ENCODE measurements around the gene C1orf115.
"Not testable (repeated sequence)": the region's sequence is repeated elsewhere in the genome, so short reads cannot be mapped to it uniquely, and the experiment has no call there.

C1orf115 gene

GRCh38 chr1:220690140-220691052, at the start of gene C1orf115:
Gene C1orf115 (plus strand): TSS chr1:220690363. CDS start chr1:220690403, 40 bp downstream.
- DNase-seq: peak in 1 of 2 experiments; percentile 40

- no peak for DNase-seq
Measured at GRCh38 chr1:220642285-220642684, 47.9 kb upstream of the C1orf115 start.

GRCh38 chr1:220652995-220653394, 37.2 kb upstream of the C1orf115 start:
- DNase-seq: no peak

- no peak for DNase-seq
Measured at GRCh38 chr1:220655509-220655908, 34.7 kb upstream of the C1orf115 start.

GRCh38 chr1:220655961-220656740, 34.0 kb upstream of the C1orf115 start:
- no peak for DNase-seq

GRCh38 chr1:220666349-220666748, 23.8 kb upstream of the C1orf115 start:
- DNase-seq: no peak

- DNase-seq: no peak
Measured at GRCh38 chr1:220669005-220669404, 21.2 kb upstream of the C1orf115 start.

GRCh38 chr1:220670365-220670764, 19.8 kb upstream of the C1orf115 start:
- DNase-seq: no peak

GRCh38 chr1:220673921-220674320, 16.2 kb upstream of the C1orf115 start:
- DNase-seq: no peak

GRCh38 chr1:220677251-220677650, 12.9 kb upstream of the C1orf115 start:
- DNase-seq: no peak

GRCh38 chr1:220680085-220680687, 10.0 kb upstream of the C1orf115 start:
- DNase-seq: peak in 1 of 2 experiments; percentile 33

GRCh38 chr1:220681220-220681880, 8.8 kb upstream of the C1orf115 start:
- no peak for DNase-seq

GRCh38 chr1:220682901-220683576, 7.1 kb upstream of the C1orf115 start:
- no peak for DNase-seq

GRCh38 chr1:220683716-220684115, 6.4 kb upstream of the C1orf115 start:
- not testable (repeated sequence) for DNase-seq

- DNase-seq: no peak
Measured at GRCh38 chr1:220684890-220685289, 5.3 kb upstream of the C1orf115 start.

GRCh38 chr1:220685879-220686278, 4.3 kb upstream of the C1orf115 start:
- peak in 1 of 2 experiments; percentile 1 for DNase-seq

GRCh38 chr1:220687809-220688208, 2.4 kb upstream of the C1orf115 start:
- no peak for DNase-seq

- no peak for DNase-seq
Measured at GRCh38 chr1:220689666-220690065, 497 bp upstream of the C1orf115 start.

- DNase-seq: no peak
Measured at GRCh38 chr1:220691053-220691684, 1.0 kb downstream of the C1orf115 start.

GRCh38 chr1:220692436-220693228, 2.5 kb downstream of the C1orf115 start:
- no peak for DNase-seq

- DNase-seq: no peak
Measured at GRCh38 chr1:220694866-220695382, 4.8 kb downstream of the C1orf115 start.
